Endothelial cell of umbilical vein (primary cell): ENCODE results near the gene CYP2F1. TPM values are rescaled to one million over a fixed set of nuclear protein-coding genes. Genes with fewer than 3 reads are reported as not detected.

Source experiments
- BruUV-seq: library from RNA; stranded (reverse); fragments of 400-500 nt; replicated peaks from 2 replicates; lab custom pipeline; 2021; lab: Mats Ljungman, UMichigan
- CTCF ChIA-PET: fragments of 300-600, 350-600 bp; sonication (Branson Sonifier 250); formaldehyde crosslinking; loops from one replicate; lab custom pipeline; 2021; ENCODE audit warnings: antibody characterized with exemption, inconsistent platforms; lab: Charles Lee
- POLR2A ChIA-PET: fragments of 300-600, 350-600 bp; sonication (Branson Sonifier 250); formaldehyde crosslinking; loops from one replicate; lab custom pipeline; 2021; ENCODE audit warnings: antibody characterized with exemption, inconsistent platforms; lab: Charles Lee
- DNase-seq: peaks from one replicate; pipeline ENCODE4 v3.0.0-alpha.2; 2011; ENCODE audit warnings: low read depth, low spot score
- FAIRE-seq: peaks from 2 replicates; lab custom pipeline; 2011; peaks lifted over from hg19 to GRCh38; lab: Jason Lieb, UNC
- H2AFZ ChIP-seq: 2 replicates; pipeline ENCODE4 v1.6.0; 2012; ENCODE audit warnings: low read depth, low read length, control low read depth, inconsistent platforms
- H3K27ac ChIP-seq: 2 replicates; pipeline ENCODE4 v1.5.1; 2011; ENCODE audit warnings: low read depth, mild to moderate bottlenecking, control low read depth, low read length, moderate library complexity; ENCODE audit not compliant: insufficient read depth
- H3K27me3 ChIP-seq, 2 experiments: 2 replicates each; pipeline versions ENCODE4 v1.6.0 to v1.6.1; 2011; ENCODE audit warnings: low read length in 2 of 2, mixed read lengths in 1 of 2; ENCODE audit not compliant: control insufficient read depth in 2 of 2, insufficient read depth in 2 of 2
- H3K36me3 ChIP-seq, 2 experiments: 2 replicates in 1 of 2; 3 replicates in 1 of 2; pipeline ENCODE4 v1.5.1; 2011; ENCODE audit warnings: low read length in 2 of 2, mild to moderate bottlenecking in 1 of 2, moderate library complexity in 1 of 2; ENCODE audit not compliant: control insufficient read depth in 2 of 2, insufficient read depth in 2 of 2; ENCODE audit errors: extremely low read depth in 1 of 2
- H3K4me1 ChIP-seq: 3 replicates; pipeline ENCODE4 v1.5.1; 2011; ENCODE audit warnings: mild to moderate bottlenecking, low read length; ENCODE audit not compliant: control insufficient read depth, insufficient read depth; ENCODE audit errors: extremely low read depth
- H3K4me2 ChIP-seq: 2 replicates; pipeline ENCODE4 v1.6.1; 2011; ENCODE audit warnings: low read length, control low read depth, mixed read lengths; ENCODE audit not compliant: insufficient read depth
- H3K4me3 ChIP-seq, 3 experiments: fragments of 200-600 bp in 1 of 3; sonication (generic), shearing (Covaris generic) in 1 of 3; replicated peaks in 1 of 3; 2 replicates each; pipeline ENCODE4 v1.5.1; 2011 to 2016; ENCODE audit warnings: control low read depth in 3 of 3, low read length in 3 of 3, mild to moderate bottlenecking in 2 of 3, inconsistent platforms in 1 of 3, low read depth in 1 of 3, moderate library complexity in 1 of 3; ENCODE audit not compliant: insufficient read depth in 1 of 3
- H3K79me2 ChIP-seq: 2 replicates; pipeline ENCODE4 v1.6.0; 2012; ENCODE audit warnings: low read length, inconsistent platforms; ENCODE audit not compliant: control insufficient read depth, insufficient read depth
- H3K9ac ChIP-seq: replicated peaks from 2 replicates; pipeline ENCODE3; 2011; ENCODE audit warnings: low read length, control low read depth; ENCODE audit not compliant: insufficient read depth; ENCODE audit errors: extremely low read depth
- H3K9me1 ChIP-seq: replicated peaks from 3 replicates; pipeline ENCODE4 v1.6.0; 2011; ENCODE audit warnings: mild to moderate bottlenecking, low read length; ENCODE audit not compliant: control insufficient read depth, insufficient read depth; ENCODE audit errors: extremely low read depth
- H3K9me3 ChIP-seq: replicated peaks from 2 replicates; pipeline ENCODE4 v1.5.1; 2012; ENCODE audit warnings: low read length, inconsistent platforms; ENCODE audit not compliant: control insufficient read depth, insufficient read depth
- H4K20me1 ChIP-seq: replicated peaks from 2 replicates; pipeline ENCODE3; 2011; ENCODE audit warnings: mild to moderate bottlenecking, low read length; ENCODE audit not compliant: control insufficient read depth, insufficient read depth; ENCODE audit errors: extremely low read depth
- GATA2 ChIP-seq: IDR thresholded peaks from 2 replicates; pipeline ENCODE4 v1.7.0; 2011; ENCODE audit warnings: low read depth, mild to moderate bottlenecking, moderate library complexity, mixed read lengths, low read length; ENCODE audit not compliant: insufficient read length, insufficient read depth
- JUN ChIP-seq: IDR thresholded peaks from 2 replicates; pipeline ENCODE4 v1.6.1; 2011; ENCODE audit warnings: borderline replicate concordance, low read depth; ENCODE audit not compliant: insufficient read length, insufficient read depth
- POLR2A ChIP-seq: IDR thresholded peaks from 2 replicates; pipeline ENCODE4 v1.6.1; 2012; ENCODE audit warnings: low read depth, mild to moderate bottlenecking, control low read depth, low read length
- POLR2AphosphoS5 ChIP-seq: IDR thresholded peaks from 2 replicates; pipeline ENCODE4 v1.6.1; 2012; ENCODE audit warnings: low read depth, mild to moderate bottlenecking, control low read depth, low read length, moderate library complexity; ENCODE audit not compliant: insufficient read depth
- dilution Hi-C: fragments of 300-500 bp; cut with MboI; formaldehyde crosslinking; loops from one replicate; pipeline ENCODE4 v1.15.0; 2019; ENCODE audit warnings: low sequenced_read_pairs; ENCODE audit not compliant: extremely low pct_ligation_motif_present
- intact Hi-C: fragments of 100-400 bp; cut with micrococcal nuclease; formaldehyde crosslinking; loops from one replicate; pipeline ENCODE4 v1.10.0; 2022
- polyA plus RNA-seq, 4 experiments: library from polyadenylated mRNA; depleted of rRNA in 3 of 4; stranded (reverse) in 3 of 4; unstranded in 1 of 4; fragments of >200 nt; gene quantifications; 2 replicates each; pipeline versions ENCODE4 v1.2.1 to v1.2.3, GENCODE V29; 2011 to 2012; ENCODE audit warnings: missing spikeins in 1 of 4
- total RNA-seq: library from RNA; stranded (reverse); gene quantifications from 2 replicates; pipeline ENCODE4 v1.2.3, GENCODE V29; 2021
- TF ChIP-seq, protein P1 (sequence below), 2 donors: IDR thresholded peaks; 1 replicate in 1 of 2; 2 replicates in 1 of 2; pipeline ENCODE4 v1.5.1; 2011; ENCODE audit warnings: low read length in 2 of 2, mild to moderate bottlenecking in 2 of 2, moderate library complexity in 2 of 2, control low read depth in 1 of 2, inconsistent platforms in 1 of 2, low read depth in 1 of 2; ENCODE audit not compliant: insufficient read depth in 1 of 2; ENCODE audit errors: extremely low read depth in 1 of 2
- TF ChIP-seq, protein P2 (sequence below): IDR thresholded peaks from 2 replicates; pipeline ENCODE4 v1.6.1; 2011; ENCODE audit not compliant: insufficient read depth, insufficient read length

CYP2F1 gene
- total and polyA plus RNA-seq, 2 donors (not counting 3 experiments of a cell fraction or from before 2014, with no cell fraction given) = not detected

DNA sequence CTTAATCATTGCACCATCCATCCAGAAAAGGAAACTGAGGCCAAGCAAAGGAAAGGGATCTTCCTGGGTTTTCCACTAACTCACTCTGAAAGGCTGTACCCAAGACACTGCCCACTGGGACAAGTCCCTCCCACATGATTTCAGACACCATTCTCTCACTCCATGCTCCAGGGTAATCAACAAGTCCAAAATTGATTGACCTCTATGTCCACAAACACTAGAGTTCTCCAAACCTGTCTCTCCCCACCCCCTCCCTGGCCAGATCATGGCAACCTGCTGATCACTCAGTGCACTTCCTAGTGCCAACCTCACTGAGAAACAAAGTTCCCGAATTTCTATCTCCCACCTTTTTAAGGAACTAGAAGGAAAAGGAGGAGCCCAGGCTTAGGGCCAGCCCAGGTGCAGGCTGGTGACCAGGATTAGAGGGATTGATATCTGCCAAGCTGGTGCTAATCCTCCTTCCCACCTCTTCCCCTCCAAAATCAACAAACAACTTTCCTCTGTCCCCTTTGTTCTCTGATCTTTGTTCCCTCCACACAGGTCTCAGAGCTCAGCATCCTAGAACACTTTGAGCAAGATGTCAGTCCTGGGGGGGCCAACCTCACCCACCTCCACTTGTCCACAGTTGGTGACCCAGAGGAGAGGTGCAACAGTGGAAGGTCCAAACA lies 28.4 kb upstream of the CYP2F1 start:
- H3K4me1 ChIP-seq = no peaks in the 10 kb centered on the region
- TF ChIP-seq, protein P1, sequence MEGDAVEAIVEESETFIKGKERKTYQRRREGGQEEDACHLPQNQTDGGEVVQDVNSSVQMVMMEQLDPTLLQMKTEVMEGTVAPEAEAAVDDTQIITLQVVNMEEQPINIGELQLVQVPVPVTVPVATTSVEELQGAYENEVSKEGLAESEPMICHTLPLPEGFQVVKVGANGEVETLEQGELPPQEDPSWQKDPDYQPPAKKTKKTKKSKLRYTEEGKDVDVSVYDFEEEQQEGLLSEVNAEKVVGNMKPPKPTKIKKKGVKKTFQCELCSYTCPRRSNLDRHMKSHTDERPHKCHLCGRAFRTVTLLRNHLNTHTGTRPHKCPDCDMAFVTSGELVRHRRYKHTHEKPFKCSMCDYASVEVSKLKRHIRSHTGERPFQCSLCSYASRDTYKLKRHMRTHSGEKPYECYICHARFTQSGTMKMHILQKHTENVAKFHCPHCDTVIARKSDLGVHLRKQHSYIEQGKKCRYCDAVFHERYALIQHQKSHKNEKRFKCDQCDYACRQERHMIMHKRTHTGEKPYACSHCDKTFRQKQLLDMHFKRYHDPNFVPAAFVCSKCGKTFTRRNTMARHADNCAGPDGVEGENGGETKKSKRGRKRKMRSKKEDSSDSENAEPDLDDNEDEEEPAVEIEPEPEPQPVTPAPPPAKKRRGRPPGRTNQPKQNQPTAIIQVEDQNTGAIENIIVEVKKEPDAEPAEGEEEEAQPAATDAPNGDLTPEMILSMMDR (IDR thresholded peaks at IDR 0.05; ENCODE audit: extremely low read depth in 1 of 2, insufficient read depth in 1 of 2, low read depth in 1 of 2, low read length in 2 of 2) = no peak
- TF ChIP-seq, protein P2, sequence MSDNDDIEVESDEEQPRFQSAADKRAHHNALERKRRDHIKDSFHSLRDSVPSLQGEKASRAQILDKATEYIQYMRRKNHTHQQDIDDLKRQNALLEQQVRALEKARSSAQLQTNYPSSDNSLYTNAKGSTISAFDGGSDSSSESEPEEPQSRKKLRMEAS = no peak
- no peak for TF ChIP-seq GATA2
- no peak for TF ChIP-seq POLR2AphosphoS5
- no peak for TF ChIP-seq POLR2A
- TF ChIP-seq JUN = no peak
- FAIRE-seq (no peak), DNase-seq (no peak)
- no peaks in the 10 kb centered on the region for H3K36me3 ChIP-seq
- H3K9me3 ChIP-seq = no peaks in the 10 kb centered on the region
- H3K4me3 ChIP-seq = no peak overlapping the region
- no peak overlapping the region for H3K4me2 ChIP-seq
- H3K27ac ChIP-seq = no peak overlapping the region
- H3K9ac ChIP-seq = no peak overlapping the region
- dilution Hi-C loops = no loop called here
- no peaks in the 10 kb centered on the region for H4K20me1 ChIP-seq
- CTCF ChIA-PET = interaction anchor here (0.6 kb wide), 1 partner anchor 66 kb away, joined by 3 read pairs; no protein-coding TSS in a partner anchor
- no peaks in the 10 kb centered on the region for H3K9me1 ChIP-seq
- BruUV-seq = no TSS peak
- H3K79me2 ChIP-seq = no peaks in the 10 kb centered on the region
- peaks cover 2 to 4% of the 10 kb centered on the region in 2 experiments for H3K27me3 ChIP-seq
- no peak overlapping the region for H2AFZ ChIP-seq
- intact Hi-C loops = no loop called here
- POLR2A ChIA-PET = no interaction called here
